MG63 (cell line): ENCODE results near the gene HLA-A. TPM values are rescaled to one million over a fixed set of nuclear protein-coding genes. Genes with fewer than 3 reads are reported as not detected.
A peak's percentile ranks its signal among the peaks of the same experiment; 100 is the strongest.
"Not testable (repeated sequence)": the region's sequence is repeated elsewhere in the genome, so short reads cannot be mapped to it uniquely, and the experiment has no call there.

Experiments
- DNase-seq: peaks from one replicate; pipeline ENCODE4 v3.0.0-alpha.2; 2020
- H3K27me3 ChIP-seq: fragments of 250-450 bp; sonication (Bioruptor Pico); 2 replicates; pipeline ENCODE4 v1.5.1; 2020; ENCODE audit warnings: mild to moderate bottlenecking, moderate library complexity
- H3K36me3 ChIP-seq: fragments of 250-450 bp; sonication (Bioruptor Pico); 2 replicates; pipeline ENCODE4 v1.5.1; 2020; ENCODE audit warnings: mild to moderate bottlenecking, moderate library complexity
- H3K4me3 ChIP-seq: fragments of 250-450 bp; sonication (Bioruptor Pico); 2 replicates; pipeline ENCODE4 v1.5.1; 2020; ENCODE audit warnings: mild to moderate bottlenecking, moderate library complexity
- H3K9me3 ChIP-seq: fragments of 250-450 bp; sonication (Bioruptor Pico); 2 replicates; pipeline ENCODE4 v1.5.1; 2020; ENCODE audit warnings: mild to moderate bottlenecking, moderate library complexity
- total RNA-seq: library from RNA; depleted of rRNA; stranded (reverse); fragments of >200 nt; shearing (Covaris generic); gene quantifications from 2 replicates; pipeline ENCODE4 v1.2.3, GENCODE V29; 2014; ENCODE audit warnings: low replicate concordance

HLA-A gene
- total RNA-seq, 1 experiment from 2014 or later, result 315 TPM

DNA sequence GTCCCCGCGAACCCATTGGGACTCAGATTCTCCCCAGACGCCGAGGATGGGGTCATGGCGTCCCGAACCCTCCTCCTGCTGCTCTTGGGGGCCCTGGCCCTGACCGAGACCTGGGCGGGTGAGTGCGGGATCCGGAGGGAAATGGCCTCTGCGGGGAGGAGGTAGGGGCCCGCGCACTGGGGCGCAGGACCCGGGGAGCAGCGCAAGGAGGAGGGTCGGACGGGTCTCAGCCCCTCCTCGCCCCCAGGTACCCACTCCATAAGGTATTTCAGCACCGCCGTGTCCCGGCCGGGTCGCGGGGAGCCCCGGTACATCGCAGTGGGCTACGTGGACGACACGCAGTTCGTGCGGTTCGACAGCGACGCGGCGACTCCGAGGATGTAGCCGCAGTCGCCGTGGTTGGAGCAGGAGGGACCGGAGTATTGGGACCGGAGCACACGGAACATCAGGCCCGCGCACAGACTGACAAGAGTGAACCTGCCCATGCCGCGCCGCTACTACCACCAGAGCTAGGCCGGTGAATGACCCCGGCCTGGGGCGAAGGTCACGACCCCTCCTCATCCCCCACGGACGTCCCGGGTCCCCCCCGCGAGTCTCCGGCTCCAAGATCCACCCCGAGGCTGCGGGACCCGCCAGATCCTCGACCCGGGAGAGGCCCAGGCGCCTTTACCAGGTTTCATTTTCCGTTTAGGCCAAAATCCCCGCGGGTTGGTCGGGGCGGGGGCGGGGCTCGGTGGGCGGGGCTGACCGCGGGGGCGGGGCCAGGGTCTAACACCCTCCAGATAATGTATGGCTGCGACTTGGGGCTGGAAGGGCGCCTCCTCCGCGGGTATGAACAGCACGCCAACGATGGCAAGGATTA lies 15.7 kb upstream of the HLA-A start:
- Histone ChIP-seq H3K9me3 (no peaks in the 10 kb centered on the region), H3K27me3 (no peaks in the 10 kb centered on the region), H3K4me3 (no peak overlapping the region), H3K36me3 (no peaks in the 10 kb centered on the region)
- no peak for DNase-seq

GRCh38 chr6:29927275-29927569 lies 15.1 kb upstream of the HLA-A start:
- no peak for DNase-seq
- no peaks in the 10 kb centered on the region for H3K27me3 ChIP-seq
- H3K9me3 ChIP-seq, result no peaks in the 10 kb centered on the region
- H3K36me3 ChIP-seq, result no peaks in the 10 kb centered on the region
- H3K4me3 ChIP-seq, result no peak overlapping the region

DNA sequence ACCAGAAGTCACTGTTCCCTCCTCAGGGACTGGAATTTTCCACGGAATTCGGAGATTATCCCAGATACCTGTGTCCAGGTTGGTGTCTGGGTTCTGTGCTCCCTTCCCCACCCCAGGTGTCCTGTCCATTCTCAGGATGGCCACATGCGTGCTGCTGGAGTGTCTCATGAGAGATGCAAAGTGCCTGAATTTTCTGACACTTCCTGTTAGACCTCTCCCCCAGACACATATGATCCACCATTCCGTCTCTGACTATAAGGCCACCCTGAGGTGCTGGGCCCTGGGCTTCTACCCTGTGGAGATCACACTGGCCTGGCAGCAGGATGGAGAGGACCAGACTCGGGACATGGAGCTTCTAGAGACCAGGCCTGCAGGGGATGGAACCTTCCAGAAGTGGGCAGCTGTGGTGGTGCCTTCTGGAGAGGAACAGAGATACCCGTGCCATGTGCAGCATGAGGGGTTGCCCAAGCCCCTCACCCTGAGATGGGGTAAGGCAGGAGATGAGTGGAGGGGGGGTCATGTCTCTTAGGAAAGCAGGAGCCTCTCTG lies 14.4 kb upstream of the HLA-A start:
- Histone ChIP-seq H3K4me3 (no peak overlapping the region), H3K36me3 (no peaks in the 10 kb centered on the region), H3K9me3 (no peaks in the 10 kb centered on the region), H3K27me3 (no peaks in the 10 kb centered on the region)
- DNase-seq, result no peak

- H3K36me3 ChIP-seq, DNase-seq, H3K9me3 ChIP-seq, H3K27me3 ChIP-seq, H3K4me3 ChIP-seq: not testable (repeated sequence)
Measured at GRCh38 chr6:29930047-29930446, 12.3 kb upstream of the HLA-A start.

- no peaks in the 10 kb centered on the region for H3K9me3 ChIP-seq
- H3K27me3 ChIP-seq, result no peaks in the 10 kb centered on the region
- H3K4me3 ChIP-seq, result no peak overlapping the region
- DNase-seq, result no peak
- H3K36me3 ChIP-seq, result no peaks in the 10 kb centered on the region
Measured at GRCh38 chr6:29933955-29934354, 8.4 kb upstream of the HLA-A start.

GRCh38 chr6:29935273-29935955 lies 6.9 kb upstream of the HLA-A start:
- Histone ChIP-seq H3K27me3 (no peaks in the 10 kb centered on the region), H3K9me3 (no peaks in the 10 kb centered on the region), H3K4me3 (no peak overlapping the region), H3K36me3 (no peaks in the 10 kb centered on the region)
- no peak for DNase-seq

- Histone ChIP-seq H3K27me3 (no peaks in the 10 kb centered on the region), H3K36me3 (no peaks in the 10 kb centered on the region), H3K4me3 (no peak overlapping the region), H3K9me3 (no peaks in the 10 kb centered on the region)
- DNase-seq, result no peak
Measured at GRCh38 chr6:29938746-29939508, 3.4 kb upstream of the HLA-A start.

GRCh38 chr6:29941016-29941415 lies 1.3 kb upstream of the HLA-A start:
- Histone ChIP-seq H3K36me3 (no peaks in the 10 kb centered on the region), H3K9me3 (no peaks in the 10 kb centered on the region), H3K27me3 (no peaks in the 10 kb centered on the region), H3K4me3 (no peak overlapping the region)
- no peak for DNase-seq

- DNase-seq, result no peak
- Histone ChIP-seq H3K4me3 (peak overlapping the region; percentile 67), H3K27me3 (no peaks in the 10 kb centered on the region)
Measured at GRCh38 chr6:29941471-29941870, 861 bp upstream of the HLA-A start.

GRCh38 chr6:29941916-29942274 lies 437 bp upstream of the HLA-A start:
- H3K36me3 ChIP-seq, result 0 out of 2 replicates have a peak, but pooled peaks cover 2% of the 10 kb centered on the region
- no peaks in the 10 kb centered on the region for H3K9me3 ChIP-seq
- DNase-seq, result no peak
- no peaks in the 10 kb centered on the region for H3K27me3 ChIP-seq
- peak overlapping the region; percentile 67 for H3K4me3 ChIP-seq

More at GRCh38 chr6:29941471-29941870, 861 bp upstream of the HLA-A start:
- H3K36me3 ChIP-seq, result 0 out of 2 replicates have a peak, but pooled peaks cover 2% of the 10 kb centered on the region
- H3K9me3 ChIP-seq, result no peaks in the 10 kb centered on the region

- Histone ChIP-seq H3K36me3 (0 out of 2 replicates have a peak, but pooled peaks cover 2% of the 10 kb centered on the region), H3K27me3 (no peaks in the 10 kb centered on the region), H3K4me3 (peak overlapping the region; percentile 67), H3K9me3 (no peaks in the 10 kb centered on the region)
- DNase-seq, result peak; percentile 9
Measured at GRCh38 chr6:29943053-29943966, 978 bp downstream of the HLA-A start.

- Histone ChIP-seq H3K36me3 (0 out of 2 replicates have a peak, but pooled peaks cover 2% of the 10 kb centered on the region), H3K4me3 (no peak overlapping the region), H3K9me3 (no peaks in the 10 kb centered on the region), H3K27me3 (no peaks in the 10 kb centered on the region)
- DNase-seq, result no peak
Measured at GRCh38 chr6:29945281-29945820, 3.0 kb downstream of the HLA-A start.

GRCh38 chr6:29946223-29947076 lies 4.1 kb downstream of the HLA-A start:
- no peaks in the 10 kb centered on the region for H3K27me3 ChIP-seq
- H3K9me3 ChIP-seq, result no peaks in the 10 kb centered on the region
- 0 out of 2 replicates have a peak, but pooled peaks cover 2% of the 10 kb centered on the region for H3K36me3 ChIP-seq
- no peak overlapping the region for H3K4me3 ChIP-seq
- no peak for DNase-seq

- DNase-seq, result no peak
- 0 out of 2 replicates have a peak, but pooled peaks cover 2% of the 10 kb centered on the region for H3K36me3 ChIP-seq
- no peaks in the 10 kb centered on the region for H3K9me3 ChIP-seq
- no peak overlapping the region for H3K4me3 ChIP-seq
- no peaks in the 10 kb centered on the region for H3K27me3 ChIP-seq
Measured at GRCh38 chr6:29947077-29947980, 5.0 kb downstream of the HLA-A start.
